ENCODE measurements around the gene DSCAM. TPM values are rescaled to one million over a fixed set of nuclear protein-coding genes. Genes with fewer than 3 reads are reported as not detected.

Gene DSCAM
- total and polyA plus RNA-seq, 2 experiments from 2014 or later = 0.07 TPM; not detected in 1

- Histone ChIP-seq H3F3A (replicated peaks; ENCODE audit: low read depth) (no peaks in the 10 kb centered on the region), H3K4me3 (no peak overlapping the region), H2AFZ (no peak overlapping the region), H3K79me2 (replicated peaks; ENCODE audit: insufficient read depth) (no peaks in the 10 kb centered on the region), H4K20me1 (replicated peaks; ENCODE audit: insufficient read depth) (no peaks in the 10 kb centered on the region), H3K9me2 (ENCODE audit: insufficient read depth) (no peaks in the 10 kb centered on the region), H3K36me3 (ENCODE audit: insufficient read depth) (no peaks in the 10 kb centered on the region), H3K4me1 (ENCODE audit: insufficient read depth) (peaks cover 12% of the 10 kb centered on the region), H3K27me3 (ENCODE audit: insufficient read depth) (no peaks in the 10 kb centered on the region), H3K4me2 (no peak overlapping the region), H3K27ac (ENCODE audit: low read depth) (no peak overlapping the region)
- Mint-ChIP-seq H3K9me3 (peaks cover 76% of the 10 kb centered on the region), H3K27me3 (ENCODE audit: insufficient read depth, low read depth, poor library complexity) (peaks cover 4% of the 10 kb centered on the region), H3K4me1 (peaks cover 32% of the 10 kb centered on the region), H3K4me3 (no peak overlapping the region), H3K36me3 (ENCODE audit: low read depth) (peaks cover 7% of the 10 kb centered on the region; the same call in 2 of the 3 replicates), H3K27ac (no peak overlapping the region)
- DNase-seq (ENCODE audit: low spot score) = no peak
- TF ChIP-seq CREB1 (CRISPR knock-in tag; IDR thresholded peaks at IDR 0.05; ENCODE audit: low read depth) (no peak), EZH2phosphoT487 (IDR thresholded peaks at IDR 0.05; ENCODE audit: unreplicated experiment) (no peak), ZNF462 (CRISPR knock-in tag; IDR thresholded peaks at IDR 0.05) (no peak), REST (IDR thresholded peaks at IDR 0.05; ENCODE audit: unreplicated experiment) (no peak)
- TF ChIP-seq, protein P1, sequence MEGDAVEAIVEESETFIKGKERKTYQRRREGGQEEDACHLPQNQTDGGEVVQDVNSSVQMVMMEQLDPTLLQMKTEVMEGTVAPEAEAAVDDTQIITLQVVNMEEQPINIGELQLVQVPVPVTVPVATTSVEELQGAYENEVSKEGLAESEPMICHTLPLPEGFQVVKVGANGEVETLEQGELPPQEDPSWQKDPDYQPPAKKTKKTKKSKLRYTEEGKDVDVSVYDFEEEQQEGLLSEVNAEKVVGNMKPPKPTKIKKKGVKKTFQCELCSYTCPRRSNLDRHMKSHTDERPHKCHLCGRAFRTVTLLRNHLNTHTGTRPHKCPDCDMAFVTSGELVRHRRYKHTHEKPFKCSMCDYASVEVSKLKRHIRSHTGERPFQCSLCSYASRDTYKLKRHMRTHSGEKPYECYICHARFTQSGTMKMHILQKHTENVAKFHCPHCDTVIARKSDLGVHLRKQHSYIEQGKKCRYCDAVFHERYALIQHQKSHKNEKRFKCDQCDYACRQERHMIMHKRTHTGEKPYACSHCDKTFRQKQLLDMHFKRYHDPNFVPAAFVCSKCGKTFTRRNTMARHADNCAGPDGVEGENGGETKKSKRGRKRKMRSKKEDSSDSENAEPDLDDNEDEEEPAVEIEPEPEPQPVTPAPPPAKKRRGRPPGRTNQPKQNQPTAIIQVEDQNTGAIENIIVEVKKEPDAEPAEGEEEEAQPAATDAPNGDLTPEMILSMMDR (conservative IDR thresholded peaks at IDR 0.05; ENCODE audit: low read depth in 2 of 2) = no peak
- no peak for ATAC-seq
Measured at GRCh38 chr21:40620386-40621145, 226.4 kb downstream of the DSCAM start.

Measured in GM23338 (cell line).